ENCODE data around the gene ARF1.
A peak's percentile ranks its signal among the peaks of the same experiment; 100 is the strongest.

ARF1 gene

GRCh38 chr1:228123505-228123904 lies 41.0 kb downstream of the ARF1 start:
- DNase-seq: no peak

GRCh38 chr1:228125185-228125584 lies 42.7 kb downstream of the ARF1 start:
- no peak for DNase-seq

- DNase-seq: no peak
Observed at GRCh38 chr1:228131766-228132165, 49.3 kb downstream of the ARF1 start.

- DNase-seq: no peak
Observed at GRCh38 chr1:228134591-228134990, 52.1 kb downstream of the ARF1 start.

GRCh38 chr1:228136901-228137300 lies 54.4 kb downstream of the ARF1 start:
- DNase-seq: no peak

- DNase-seq: no peak
Observed at GRCh38 chr1:228139406-228139930, 57.0 kb downstream of the ARF1 start.

- DNase-seq: peak; percentile 99 to 100 (median 100)
Observed at GRCh38 chr1:228139931-228140723, 57.6 kb downstream of the ARF1 start, which contains the start of gene GUK1. Gene GUK1 (plus strand): TSS chr1:228140279. CDS start chr1:228140303, 24 bp downstream.

GRCh38 chr1:228140724-228141225 lies 58.3 kb downstream of the ARF1 start:
- DNase-seq: no peak

- no peak for DNase-seq
Observed at GRCh38 chr1:228141226-228142044, 58.9 kb downstream of the ARF1 start.

GRCh38 chr1:228142155-228142691 lies 59.7 kb downstream of the ARF1 start:
- no peak for DNase-seq

- no peak for DNase-seq
Observed at GRCh38 chr1:228142701-228143136, 60.2 kb downstream of the ARF1 start.

- DNase-seq: no peak
Observed at GRCh38 chr1:228143480-228144192, 61.1 kb downstream of the ARF1 start.

- DNase-seq: no peak
Observed at GRCh38 chr1:228144193-228144992, 61.9 kb downstream of the ARF1 start.

GRCh38 chr1:228144993-228145343 lies 62.5 kb downstream of the ARF1 start:
- no peak for DNase-seq

- no peak for DNase-seq
Observed at GRCh38 chr1:228145463-228146416, 63.2 kb downstream of the ARF1 start.

- DNase-seq: no peak
Observed at GRCh38 chr1:228146417-228147150, 64.1 kb downstream of the ARF1 start.

- no peak for DNase-seq
Observed at GRCh38 chr1:228147151-228147693, 64.7 kb downstream of the ARF1 start.

- no peak for DNase-seq
Observed at GRCh38 chr1:228147768-228148167, 65.3 kb downstream of the ARF1 start.

GRCh38 chr1:228148196-228148861 lies 65.8 kb downstream of the ARF1 start:
- DNase-seq: no peak

All from activated CD4-positive, CD25-positive, alpha-beta regulatory T cell (primary cell).